Liver (tissue), 3 donors: Measurements from ENCODE around the gene KIF6.

Experiments
- HNF4A ChIP-seq, 2 donors: conservative IDR thresholded peaks; 2 replicates each; pipeline ENCODE4 v1.6.1; 2016; ENCODE audit warnings: antibody characterized with exemption in 2 of 2, mild to moderate bottlenecking in 2 of 2
- JUND ChIP-seq, 2 donors: IDR thresholded peaks; 2 replicates each; pipeline ENCODE4 v1.6.1; 2016; ENCODE audit warnings: antibody characterized with exemption in 2 of 2
- MAX ChIP-seq: IDR thresholded peaks from 2 replicates; pipeline ENCODE4 v1.6.1; 2016; ENCODE audit warnings: antibody characterized with exemption
- RAD21 ChIP-seq, 2 donors: IDR thresholded peaks; 2 replicates each; pipeline ENCODE4 v1.6.1; 2016; ENCODE audit warnings: antibody characterized with exemption in 2 of 2, mild to moderate bottlenecking in 2 of 2
- REST ChIP-seq: IDR thresholded peaks from 2 replicates; pipeline ENCODE4 v1.6.1; 2016; ENCODE audit warnings: antibody characterized with exemption, mild to moderate bottlenecking
- SP1 ChIP-seq: IDR thresholded peaks from 2 replicates; pipeline ENCODE4 v1.6.1; 2018; ENCODE audit warnings: antibody characterized with exemption, mild to moderate bottlenecking
- TAF1 ChIP-seq: conservative IDR thresholded peaks from 2 replicates; pipeline ENCODE4 v1.6.1; 2016; ENCODE audit warnings: antibody characterized with exemption, mild to moderate bottlenecking
- YY1 ChIP-seq: IDR thresholded peaks from 2 replicates; pipeline ENCODE4 v1.6.1; 2016; ENCODE audit warnings: antibody characterized with exemption, mild to moderate bottlenecking
- TF ChIP-seq, protein P1 (sequence below): fragments of 150-350 bp; IDR thresholded peaks from 2 replicates; pipeline ENCODE4 v1.5.1; 2017; ENCODE audit warnings: improper control_type of control experiment, low read depth, low read length; ENCODE audit not compliant: missing input control
- donor health status: healthy.
- donor health status: healthy.

DNA sequence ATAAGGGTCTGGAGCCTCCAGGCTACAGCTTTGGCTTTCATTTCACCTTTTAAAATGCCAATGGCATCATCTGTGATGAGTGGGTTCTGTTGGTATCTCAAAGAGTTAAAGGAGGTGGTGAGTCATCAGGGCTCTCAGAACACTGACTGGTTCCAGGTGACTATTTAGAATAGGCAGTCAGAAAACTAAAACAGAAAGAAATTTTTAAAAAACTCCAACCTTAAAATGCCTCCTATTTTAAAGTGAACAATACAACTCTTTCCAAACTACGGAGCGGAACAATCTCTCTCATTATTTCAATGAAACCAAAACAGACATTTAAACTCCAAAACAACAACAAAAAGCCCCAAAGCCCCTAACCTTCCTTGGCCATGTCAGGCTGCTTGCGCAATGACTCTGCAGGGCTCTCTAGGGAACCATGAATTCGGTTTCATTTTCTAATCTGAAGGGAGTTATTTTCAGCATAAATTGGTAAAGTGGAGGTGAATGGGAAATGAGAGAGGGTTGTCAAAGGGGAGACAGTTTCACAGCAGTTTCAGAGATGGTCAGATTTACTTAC, 194.9 kb downstream of the KIF6 start:
- TF ChIP-seq, protein P1, sequence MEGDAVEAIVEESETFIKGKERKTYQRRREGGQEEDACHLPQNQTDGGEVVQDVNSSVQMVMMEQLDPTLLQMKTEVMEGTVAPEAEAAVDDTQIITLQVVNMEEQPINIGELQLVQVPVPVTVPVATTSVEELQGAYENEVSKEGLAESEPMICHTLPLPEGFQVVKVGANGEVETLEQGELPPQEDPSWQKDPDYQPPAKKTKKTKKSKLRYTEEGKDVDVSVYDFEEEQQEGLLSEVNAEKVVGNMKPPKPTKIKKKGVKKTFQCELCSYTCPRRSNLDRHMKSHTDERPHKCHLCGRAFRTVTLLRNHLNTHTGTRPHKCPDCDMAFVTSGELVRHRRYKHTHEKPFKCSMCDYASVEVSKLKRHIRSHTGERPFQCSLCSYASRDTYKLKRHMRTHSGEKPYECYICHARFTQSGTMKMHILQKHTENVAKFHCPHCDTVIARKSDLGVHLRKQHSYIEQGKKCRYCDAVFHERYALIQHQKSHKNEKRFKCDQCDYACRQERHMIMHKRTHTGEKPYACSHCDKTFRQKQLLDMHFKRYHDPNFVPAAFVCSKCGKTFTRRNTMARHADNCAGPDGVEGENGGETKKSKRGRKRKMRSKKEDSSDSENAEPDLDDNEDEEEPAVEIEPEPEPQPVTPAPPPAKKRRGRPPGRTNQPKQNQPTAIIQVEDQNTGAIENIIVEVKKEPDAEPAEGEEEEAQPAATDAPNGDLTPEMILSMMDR: no peak
- no peak for TF ChIP-seq MAX
- no peak for TF ChIP-seq HNF4A (conservative IDR thresholded peaks at IDR 0.05)
- no peak for TF ChIP-seq RAD21 (IDR thresholded peaks at IDR 0.05)
- TF ChIP-seq SP1: no peak
- TF ChIP-seq TAF1: no peak
- TF ChIP-seq YY1: no peak
- no peak for TF ChIP-seq JUND (IDR thresholded peaks at IDR 0.05)
- no peak for TF ChIP-seq REST
